GM18520 (cell line): Measurements from ENCODE around the gene NPY4R2.
"Not testable (repeated sequence)": the region's sequence is repeated elsewhere in the genome, so short reads cannot be mapped to it uniquely, and the experiment has no call there.

Experiments
- ATAC-seq: cut with Tn5 transposase; IDR thresholded peaks from one replicate; pipeline ENCODE4 v1.9.1; 2021; ENCODE audit not compliant: unreplicated experiment

Gene NPY4R2

GRCh38 chr10:47928225-47928624, 9.8 kb downstream of the NPY4R2 start:
- ATAC-seq: not testable (repeated sequence)

GRCh38 chr10:47932824-47933223, 14.4 kb downstream of the NPY4R2 start:
- not testable (repeated sequence) for ATAC-seq

- ATAC-seq: not testable (repeated sequence)
Measured at GRCh38 chr10:47933462-47933861, 15.0 kb downstream of the NPY4R2 start.

- not testable (repeated sequence) for ATAC-seq
Measured at GRCh38 chr10:47936772-47937228, 18.3 kb downstream of the NPY4R2 start.

- ATAC-seq: not testable (repeated sequence)
Measured at GRCh38 chr10:47937634-47938033, 19.2 kb downstream of the NPY4R2 start.

- not testable (repeated sequence) for ATAC-seq
Measured at GRCh38 chr10:47940821-47941220, 22.4 kb downstream of the NPY4R2 start.

- not testable (repeated sequence) for ATAC-seq
Measured at GRCh38 chr10:47941379-47941778, 22.9 kb downstream of the NPY4R2 start.

- ATAC-seq: not testable (repeated sequence)
Measured at GRCh38 chr10:47942351-47943019, 24.0 kb downstream of the NPY4R2 start.

- not testable (repeated sequence) for ATAC-seq
Measured at GRCh38 chr10:47943328-47943727, 24.9 kb downstream of the NPY4R2 start.

- not testable (repeated sequence) for ATAC-seq
Measured at GRCh38 chr10:47947424-47947823, 29.0 kb downstream of the NPY4R2 start.

- ATAC-seq: not testable (repeated sequence)
Measured at GRCh38 chr10:47957158-47957557, 38.7 kb downstream of the NPY4R2 start.

- not testable (repeated sequence) for ATAC-seq
Measured at GRCh38 chr10:47959677-47960076, 41.2 kb downstream of the NPY4R2 start.

- not testable (repeated sequence) for ATAC-seq
Measured at GRCh38 chr10:47960699-47961098, 42.2 kb downstream of the NPY4R2 start.

- ATAC-seq: not testable (repeated sequence)
Measured at GRCh38 chr10:47962785-47963184, 44.3 kb downstream of the NPY4R2 start.

GRCh38 chr10:47964280-47965063, 46.0 kb downstream of the NPY4R2 start:
- ATAC-seq: not testable (repeated sequence)

GRCh38 chr10:47968988-47969387, 50.5 kb downstream of the NPY4R2 start:
- not testable (repeated sequence) for ATAC-seq

- ATAC-seq: not testable (repeated sequence)
Measured at GRCh38 chr10:47970047-47970446, 51.6 kb downstream of the NPY4R2 start.

- ATAC-seq: not testable (repeated sequence)
Measured at GRCh38 chr10:47971598-47971997, 53.1 kb downstream of the NPY4R2 start.

GRCh38 chr10:47972077-47972476, 53.6 kb downstream of the NPY4R2 start:
- ATAC-seq: not testable (repeated sequence)
